GM21447 (cell line): Measurements from ENCODE around the gene GPHN.

Experiments
- ATAC-seq: cut with Tn5 transposase; IDR thresholded peaks from one replicate; pipeline ENCODE4 v1.9.1; 2021; ENCODE audit not compliant: unreplicated experiment

Gene GPHN

GRCh38 chr14:66507722-66508546 lies at the start of gene GPHN:
Gene GPHN, plus strand, starts transcription at chr14:66508147.
- peak; percentile 78 for ATAC-seq

GRCh38 chr14:66459603-66460002 lies 48.3 kb upstream of the GPHN start:
- no peak for ATAC-seq

- no peak for ATAC-seq
Measured at GRCh38 chr14:66464261-66464660, 43.7 kb upstream of the GPHN start.

GRCh38 chr14:66468778-66469367 lies 39.1 kb upstream of the GPHN start:
- no peak for ATAC-seq

- no peak for ATAC-seq
Measured at GRCh38 chr14:66471584-66471983, 36.4 kb upstream of the GPHN start.

- ATAC-seq, result no peak
Measured at GRCh38 chr14:66472251-66472650, 35.7 kb upstream of the GPHN start.

- ATAC-seq, result no peak
Measured at GRCh38 chr14:66473223-66473622, 34.7 kb upstream of the GPHN start.

- no peak for ATAC-seq
Measured at GRCh38 chr14:66476964-66477363, 31.0 kb upstream of the GPHN start.

- no peak for ATAC-seq
Measured at GRCh38 chr14:66477567-66477966, 30.4 kb upstream of the GPHN start.

GRCh38 chr14:66482873-66483272 lies 25.1 kb upstream of the GPHN start:
- no peak for ATAC-seq

- no peak for ATAC-seq
Measured at GRCh38 chr14:66483322-66483721, 24.6 kb upstream of the GPHN start.

- no peak for ATAC-seq
Measured at GRCh38 chr14:66485029-66485428, 22.9 kb upstream of the GPHN start.

- no peak for ATAC-seq
Measured at GRCh38 chr14:66485910-66486421, 22.0 kb upstream of the GPHN start, which contains the start of gene CCDC196. Gene CCDC196, plus strand, starts transcription at chr14:66486371. Its CDS starts 132 bp downstream, at chr14:66486503.

GRCh38 chr14:66487164-66487563 lies 20.8 kb upstream of the GPHN start:
- ATAC-seq, result no peak

- no peak for ATAC-seq
Measured at GRCh38 chr14:66490143-66491111, 17.5 kb upstream of the GPHN start.

GRCh38 chr14:66493750-66494149 lies 14.2 kb upstream of the GPHN start:
- ATAC-seq, result no peak

GRCh38 chr14:66495218-66496098 lies 12.5 kb upstream of the GPHN start:
- peak; percentile 77 for ATAC-seq

- ATAC-seq, result no peak
Measured at GRCh38 chr14:66496188-66496807, 11.6 kb upstream of the GPHN start.

- no peak for ATAC-seq
Measured at GRCh38 chr14:66496911-66497310, 11.0 kb upstream of the GPHN start.

- ATAC-seq, result no peak
Measured at GRCh38 chr14:66498311-66498710, 9.6 kb upstream of the GPHN start.
